T1000 (cell line): ENCODE data around the gene MST1.

Source experiments
- DNase-seq: peaks from one replicate; lab custom pipeline; 2025; ENCODE audit warnings: mixed read lengths; lab: John Stamatoyannopoulos, UW

MST1 gene

GRCh38 chr3:49689046-49689907 is at the start of gene MST1, which contains the start of gene RNF123:
Gene MST1 (minus strand): TSS chr3:49689474. CDS start chr3:49688691, 783 bp downstream.
Gene RNF123 (plus strand): TSS chr3:49689557. CDS start chr3:49691166, 1,609 bp downstream.
- DNase-seq = no peak

GRCh38 chr3:49738067-49738713 is 48.9 kb upstream of the MST1 start:
- DNase-seq = no peak

- DNase-seq = no peak
Measured at GRCh38 chr3:49734752-49735151, 45.5 kb upstream of the MST1 start.

- DNase-seq = no peak
Measured at GRCh38 chr3:49733551-49733950, 44.3 kb upstream of the MST1 start.

GRCh38 chr3:49732597-49732996 is 43.3 kb upstream of the MST1 start:
- no peak for DNase-seq

- DNase-seq = no peak
Measured at GRCh38 chr3:49729966-49730609, 40.8 kb upstream of the MST1 start.

GRCh38 chr3:49727924-49728361 is 38.7 kb upstream of the MST1 start:
- no peak for DNase-seq

GRCh38 chr3:49727154-49727923 is 38.1 kb upstream of the MST1 start:
- DNase-seq = no peak

GRCh38 chr3:49725906-49726681 is 36.8 kb upstream of the MST1 start:
- DNase-seq = no peak

GRCh38 chr3:49724586-49724985 is 35.3 kb upstream of the MST1 start:
- no peak for DNase-seq

- peak; percentile 97 for DNase-seq
Measured at GRCh38 chr3:49723628-49724551, 34.6 kb upstream of the MST1 start, which contains the start of gene GMPPB. Gene GMPPB (minus strand): TSS chr3:49723951. CDS start chr3:49723726, 225 bp downstream.

- DNase-seq = no peak
Measured at GRCh38 chr3:49723296-49723627, 34.0 kb upstream of the MST1 start.

GRCh38 chr3:49722896-49723295 is 33.6 kb upstream of the MST1 start:
- DNase-seq = no peak

GRCh38 chr3:49721896-49722781 is 32.9 kb upstream of the MST1 start:
- no peak for DNase-seq

- no peak for DNase-seq
Measured at GRCh38 chr3:49721596-49721895, 32.3 kb upstream of the MST1 start.

- no peak for DNase-seq
Measured at GRCh38 chr3:49720855-49721595, 31.8 kb upstream of the MST1 start.

- peak; percentile 88 for DNase-seq
Measured at GRCh38 chr3:49719214-49719884, 30.1 kb upstream of the MST1 start, which contains the start of gene AMIGO3. Gene AMIGO3 (minus strand): TSS chr3:49719684. CDS start chr3:49719465, 219 bp downstream.

- DNase-seq = no peak
Measured at GRCh38 chr3:49718858-49719213, 29.6 kb upstream of the MST1 start.
